Measurements from ENCODE around the gene MDM2. TPM values are rescaled to one million over a fixed set of nuclear protein-coding genes. Genes with fewer than 3 reads are reported as not detected.
"Not testable (repeated sequence)": the region's sequence is repeated elsewhere in the genome, so short reads cannot be mapped to it uniquely, and the experiment has no call there.

MDM2 gene
- total RNA-seq, 1 donor from 2014 or later, result 86.6 TPM

DNA sequence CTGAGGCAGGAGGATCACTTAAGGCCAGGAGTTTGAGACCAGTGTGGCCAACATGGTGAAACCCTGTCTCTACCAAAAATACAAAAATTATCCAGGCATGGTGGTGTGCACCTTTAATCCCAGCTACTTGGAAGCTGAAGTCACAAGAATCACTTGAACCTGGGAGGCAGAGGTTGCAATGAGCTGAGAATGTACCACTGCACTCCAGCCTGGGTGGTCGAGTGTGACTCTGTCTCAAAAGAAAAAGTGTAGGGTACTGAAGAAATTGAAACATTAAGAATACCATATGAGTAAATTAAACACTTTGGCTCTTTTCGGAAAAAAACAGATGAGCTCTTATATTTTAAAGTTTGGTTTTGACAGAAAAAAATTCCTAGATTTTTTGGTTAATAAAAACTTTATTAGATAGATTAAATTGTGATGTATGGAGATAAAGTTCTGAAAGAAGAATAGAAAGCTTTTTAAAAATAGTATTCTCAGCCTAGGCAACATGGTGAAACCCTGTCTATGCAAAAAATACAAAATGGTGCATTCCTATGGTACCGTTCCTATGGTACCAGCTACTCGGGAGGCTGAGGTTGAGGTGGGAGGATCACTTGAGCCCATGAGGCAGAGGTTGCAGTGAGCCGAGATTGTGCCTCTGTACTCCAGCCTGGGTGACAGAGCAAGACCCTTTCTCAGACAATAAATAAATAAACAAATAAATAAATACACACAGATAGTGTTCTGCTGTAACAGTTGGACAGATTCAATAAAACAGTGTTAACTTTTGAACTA lies 20.1 kb downstream of the MDM2 start:
- no peak for DNase-seq

DNA sequence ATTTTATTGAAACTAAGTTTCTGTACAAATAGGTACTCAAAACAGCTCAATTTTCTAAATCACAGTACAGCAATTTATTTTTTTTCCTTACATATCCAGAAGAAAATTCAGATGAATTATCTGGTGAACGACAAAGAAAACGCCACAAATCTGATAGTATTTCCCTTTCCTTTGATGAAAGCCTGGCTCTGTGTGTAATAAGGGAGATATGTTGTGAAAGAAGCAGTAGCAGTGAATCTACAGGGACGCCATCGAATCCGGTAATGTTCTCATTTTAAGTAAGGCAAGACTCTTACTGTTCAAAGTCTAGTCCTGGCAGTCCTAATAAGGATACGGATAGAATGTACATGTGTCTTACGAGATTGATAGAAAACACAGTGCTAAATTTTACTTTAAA lies 20.7 kb downstream of the MDM2 start:
- no peak for DNase-seq

DNA sequence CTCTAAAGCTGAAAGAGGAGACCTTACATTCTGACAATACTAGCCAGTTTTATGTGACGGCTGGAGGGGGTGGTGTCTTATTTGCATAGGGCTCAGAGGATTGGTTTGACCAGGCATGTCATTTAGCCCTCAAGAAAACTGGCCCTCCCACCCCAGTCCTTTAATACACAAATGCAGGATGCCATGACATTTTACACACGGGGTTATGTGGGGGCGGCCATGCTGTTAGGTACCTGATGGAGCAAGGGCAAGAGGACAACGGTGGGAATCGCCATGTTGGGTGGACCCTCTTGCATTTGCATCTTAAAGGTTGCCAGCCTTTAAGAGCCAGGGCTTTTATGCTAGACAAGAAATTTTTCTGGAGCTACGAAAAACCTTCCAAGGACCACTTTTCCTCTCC lies 23.3 kb downstream of the MDM2 start:
- DNase-seq, result no peak

GRCh38 chr12:68831751-68832503 lies 23.9 kb downstream of the MDM2 start:
- DNase-seq, result no peak

- no peak for DNase-seq
Observed at GRCh38 chr12:68832504-68832867, 24.5 kb downstream of the MDM2 start.

DNA sequence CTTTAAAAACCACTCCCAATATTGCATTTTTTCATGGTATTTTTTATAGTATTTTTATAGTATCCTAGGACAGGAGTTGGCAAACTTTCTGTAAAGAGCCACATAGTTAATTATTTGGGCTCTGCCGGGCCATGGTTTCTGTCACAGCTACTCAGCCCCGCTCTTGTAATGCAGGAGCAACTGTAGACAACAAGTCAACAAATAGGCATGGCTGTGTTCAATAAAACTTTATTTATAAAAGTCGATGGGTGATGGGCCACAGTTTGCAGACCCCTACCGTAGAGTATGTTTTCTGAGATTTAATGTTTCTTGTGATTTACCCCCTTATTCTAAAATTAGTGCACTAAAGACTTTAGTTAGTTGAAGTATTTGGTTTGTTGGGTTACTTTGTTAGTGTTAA lies 25.5 kb downstream of the MDM2 start:
- no peak for DNase-seq

- no peak for DNase-seq
Observed at GRCh38 chr12:68835333-68835908, 27.4 kb downstream of the MDM2 start.

DNA sequence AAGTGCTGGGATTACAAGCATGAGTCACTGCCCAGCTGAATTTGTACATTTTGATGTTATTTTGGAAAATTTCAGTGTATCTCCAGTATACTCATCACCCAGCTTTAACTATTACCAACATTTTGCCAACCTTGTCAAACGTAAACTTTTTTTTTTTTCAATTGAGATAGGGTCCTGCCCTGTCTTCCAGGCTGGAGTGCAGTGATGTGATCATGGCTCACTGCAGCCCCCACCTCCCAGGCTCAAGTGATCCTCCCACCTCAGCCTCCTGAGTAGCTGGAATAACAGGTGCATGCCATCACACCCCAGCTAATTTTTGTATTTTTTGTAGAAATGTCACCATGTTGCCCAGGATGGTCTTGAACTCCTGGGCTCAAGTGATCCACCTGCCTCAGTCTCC lies 29.2 kb downstream of the MDM2 start:
- no peak for DNase-seq

GRCh38 chr12:68838046-68838886 lies 30.3 kb downstream of the MDM2 start:
- no peak for DNase-seq

GRCh38 chr12:68839183-68840147 lies 31.5 kb downstream of the MDM2 start:
- DNase-seq, result no peak

DNA sequence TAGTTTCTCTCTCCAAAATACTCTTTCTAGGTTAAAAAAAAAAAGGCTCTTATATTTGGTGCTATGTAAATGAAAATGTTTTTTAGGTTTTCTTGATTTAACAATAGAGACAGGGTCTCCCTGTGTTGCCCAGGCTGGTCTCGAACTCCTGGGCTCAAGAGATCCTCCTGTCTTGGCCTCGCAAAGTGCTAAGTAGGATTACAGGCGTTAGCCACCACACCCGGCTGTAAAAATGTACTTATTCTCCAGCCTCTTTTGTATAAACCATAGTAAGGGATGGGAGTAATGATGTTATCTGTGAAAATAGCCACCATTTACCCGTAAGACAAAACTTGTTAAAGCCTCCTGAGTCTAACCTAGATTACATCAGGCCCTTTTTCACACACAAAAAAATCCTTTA lies 33.2 kb downstream of the MDM2 start:
- not testable (repeated sequence) for DNase-seq

GRCh38 chr12:68841717-68842116 lies 33.7 kb downstream of the MDM2 start:
- no peak for DNase-seq

DNA sequence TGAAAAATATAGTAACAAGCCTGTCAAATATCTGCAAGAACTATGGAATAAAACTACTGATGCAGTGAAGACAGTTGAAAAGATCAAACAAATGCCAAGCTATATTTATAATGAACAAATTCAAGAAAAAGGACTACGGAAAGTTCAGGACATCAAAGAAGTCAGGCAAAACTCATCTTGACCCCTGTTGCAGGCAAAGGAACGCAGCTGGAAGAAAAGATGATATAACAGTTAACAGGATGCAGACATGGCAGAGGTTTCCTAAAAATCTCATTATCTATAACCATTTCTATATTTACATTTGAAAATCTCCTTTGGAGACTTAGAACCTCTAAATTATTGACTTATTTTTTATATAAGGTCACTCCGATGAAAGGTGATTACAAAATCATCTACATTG lies 34.1 kb downstream of the MDM2 start:
- no peak for DNase-seq

- DNase-seq, result no peak
Observed at GRCh38 chr12:68842784-68843567, 35.0 kb downstream of the MDM2 start.

GRCh38 chr12:68844318-68844745 lies 36.4 kb downstream of the MDM2 start:
- DNase-seq, result no peak

DNA sequence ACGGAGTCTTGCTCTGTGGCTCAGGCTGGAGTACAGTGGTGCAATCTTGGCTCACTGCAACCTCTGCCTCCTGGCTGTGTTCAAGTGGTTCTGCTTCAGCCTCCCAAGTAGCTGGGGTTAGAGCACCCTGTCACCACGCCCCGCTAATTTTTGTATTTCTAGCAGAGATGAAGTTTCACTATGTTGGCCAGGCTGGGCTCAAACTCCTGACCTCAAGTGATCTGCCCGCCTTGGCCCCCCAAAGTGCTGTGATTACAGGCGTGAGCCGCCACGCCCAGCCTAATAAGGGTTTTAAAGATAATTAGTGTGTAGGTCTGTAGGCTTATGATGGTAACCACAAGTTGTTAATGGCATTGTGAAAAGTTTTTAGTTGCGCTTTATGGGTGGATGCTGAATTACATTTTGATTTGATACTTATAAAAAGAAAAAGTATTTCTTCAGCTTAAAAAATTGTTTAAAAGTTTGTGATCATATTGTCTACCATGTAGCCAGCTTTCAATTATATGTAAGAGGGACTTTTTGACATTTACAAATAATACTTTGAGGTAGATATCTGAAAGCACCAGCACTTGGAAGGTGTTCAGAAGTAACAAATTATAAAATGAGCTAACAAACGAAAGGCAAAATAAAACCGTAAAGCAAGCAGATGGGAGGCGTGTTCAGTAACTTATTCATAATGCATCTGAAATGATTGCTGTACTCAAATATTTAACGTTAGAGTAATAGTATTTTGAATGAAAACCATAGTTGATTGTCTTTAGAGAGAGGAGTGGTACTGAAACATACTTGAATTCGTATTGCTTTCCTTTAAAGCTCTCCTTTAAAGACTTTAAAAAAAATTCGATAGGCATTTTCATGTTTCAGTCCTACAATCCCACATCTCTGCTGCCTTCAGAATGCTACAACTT lies 37.1 kb downstream of the MDM2 start:
- DNase-seq, result no peak

DNA sequence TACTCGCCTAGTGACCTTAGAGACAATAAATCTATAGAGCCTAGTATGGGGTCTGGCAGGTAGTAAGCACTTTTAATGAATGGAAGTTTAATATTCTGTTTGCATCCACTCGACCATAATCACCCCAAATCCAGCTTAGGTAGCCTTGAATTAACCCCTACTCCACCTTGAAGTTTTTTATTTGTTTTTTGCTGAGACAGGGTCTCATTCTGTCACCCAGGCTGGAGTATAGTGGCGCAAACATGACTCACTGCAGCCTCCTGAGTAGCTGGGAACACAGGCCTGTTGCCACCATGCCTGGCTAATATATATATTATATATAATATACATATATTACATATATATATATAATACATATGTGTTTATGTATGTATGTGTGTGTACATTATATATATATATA lies 38.8 kb downstream of the MDM2 start:
- DNase-seq, result no peak

- no peak for DNase-seq
Observed at GRCh38 chr12:68850390-68850789, 42.4 kb downstream of the MDM2 start.

DNA sequence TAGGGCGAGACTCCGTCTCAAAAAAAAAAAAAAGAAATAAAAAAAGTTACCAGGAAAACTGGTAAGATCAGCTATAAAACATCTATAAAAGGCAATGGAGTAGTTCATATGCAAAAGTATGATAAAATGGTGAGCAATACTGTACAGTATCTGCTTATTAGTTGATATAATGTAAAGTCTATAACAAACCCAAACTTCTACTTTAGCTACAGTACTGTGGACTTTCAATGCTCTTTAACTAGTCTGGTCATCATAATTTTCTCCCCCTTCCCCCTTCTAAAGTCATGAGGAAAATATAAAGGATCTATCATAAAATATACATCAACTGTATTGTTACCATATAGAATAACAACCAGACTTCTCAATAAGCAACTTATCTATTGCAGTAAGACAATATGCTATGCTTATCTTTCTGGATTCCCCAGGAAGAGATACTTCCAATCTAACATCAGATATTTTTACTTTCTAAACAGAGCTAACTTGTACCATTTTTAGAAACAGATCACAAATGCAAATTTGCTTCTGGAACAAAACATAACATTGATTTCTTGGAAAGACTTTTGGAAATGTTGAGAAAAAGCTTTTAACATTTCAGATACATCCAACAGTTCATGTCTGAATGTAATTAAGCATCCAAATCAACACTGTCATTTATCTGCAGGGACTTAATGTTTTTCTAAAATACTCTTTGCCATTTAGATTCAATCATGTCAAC lies 43.8 kb downstream of the MDM2 start:
- no peak for DNase-seq

Data from tongue (tissue), 2 donors.